H1 (cell line): ENCODE results near the gene POLR2L. TPM values are rescaled to one million over a fixed set of nuclear protein-coding genes. Genes with fewer than 3 reads are reported as not detected.

Source experiments
- FOSL1 ChIP-seq: IDR thresholded peaks from 2 replicates; pipeline ENCODE4 v1.6.1; 2011; ENCODE audit warnings: mild to moderate bottlenecking, low read depth, low read length, moderate library complexity; ENCODE audit not compliant: insufficient read depth
- TCF12 ChIP-seq: IDR thresholded peaks from 2 replicates; pipeline ENCODE4 v1.6.1; 2011; ENCODE audit warnings: low read depth, mild to moderate bottlenecking, low read length
- YY1 ChIP-seq: IDR thresholded peaks from 2 replicates; pipeline ENCODE4 v1.6.1; 2011; ENCODE audit warnings: low read depth, mild to moderate bottlenecking, low read length
- polyA plus RNA-seq, 7 experiments: library from polyadenylated mRNA; depleted of rRNA in 3 of 7; stranded (reverse) in 5 of 7; unstranded in 2 of 7; fragments of >200 nt in 5 of 7; fragments of 200-250 nt in 2 of 7; gene quantifications; 1 replicate in 5 of 7; 2 replicates in 1 of 7; 4 replicates in 1 of 7; pipeline versions ENCODE4 v1.2.1 to v1.2.3, GENCODE V29; 2011 to 2013; ENCODE audit warnings: missing spikeins in 2 of 7, mixed read lengths in 2 of 7
- total RNA-seq: library from RNA; stranded (reverse); fragmentation: NEBNext Ultra II Directional; extraction: Animal tissue kit (Norgen Biotek cat#: 25700); gene quantifications from 2 replicates; pipeline ENCODE4 v1.2.1, GENCODE V29; 2021
- TF ChIP-seq, protein P1 (sequence below): fragments of 300-600 bp; sonication (generic); IDR thresholded peaks from 2 replicates; pipeline ENCODE4 v1.7.1; 2012; ENCODE audit warnings: low read length, moderate library complexity, mild to moderate bottlenecking, inconsistent platforms; ENCODE audit not compliant: insufficient replicate concordance

Gene POLR2L
- total and polyA plus RNA-seq, 2 of the 8 experiments (the other 6 are each of a cell fraction or from before 2014, with no cell fraction given) = 140 to 151 TPM

- TF ChIP-seq, protein P1, sequence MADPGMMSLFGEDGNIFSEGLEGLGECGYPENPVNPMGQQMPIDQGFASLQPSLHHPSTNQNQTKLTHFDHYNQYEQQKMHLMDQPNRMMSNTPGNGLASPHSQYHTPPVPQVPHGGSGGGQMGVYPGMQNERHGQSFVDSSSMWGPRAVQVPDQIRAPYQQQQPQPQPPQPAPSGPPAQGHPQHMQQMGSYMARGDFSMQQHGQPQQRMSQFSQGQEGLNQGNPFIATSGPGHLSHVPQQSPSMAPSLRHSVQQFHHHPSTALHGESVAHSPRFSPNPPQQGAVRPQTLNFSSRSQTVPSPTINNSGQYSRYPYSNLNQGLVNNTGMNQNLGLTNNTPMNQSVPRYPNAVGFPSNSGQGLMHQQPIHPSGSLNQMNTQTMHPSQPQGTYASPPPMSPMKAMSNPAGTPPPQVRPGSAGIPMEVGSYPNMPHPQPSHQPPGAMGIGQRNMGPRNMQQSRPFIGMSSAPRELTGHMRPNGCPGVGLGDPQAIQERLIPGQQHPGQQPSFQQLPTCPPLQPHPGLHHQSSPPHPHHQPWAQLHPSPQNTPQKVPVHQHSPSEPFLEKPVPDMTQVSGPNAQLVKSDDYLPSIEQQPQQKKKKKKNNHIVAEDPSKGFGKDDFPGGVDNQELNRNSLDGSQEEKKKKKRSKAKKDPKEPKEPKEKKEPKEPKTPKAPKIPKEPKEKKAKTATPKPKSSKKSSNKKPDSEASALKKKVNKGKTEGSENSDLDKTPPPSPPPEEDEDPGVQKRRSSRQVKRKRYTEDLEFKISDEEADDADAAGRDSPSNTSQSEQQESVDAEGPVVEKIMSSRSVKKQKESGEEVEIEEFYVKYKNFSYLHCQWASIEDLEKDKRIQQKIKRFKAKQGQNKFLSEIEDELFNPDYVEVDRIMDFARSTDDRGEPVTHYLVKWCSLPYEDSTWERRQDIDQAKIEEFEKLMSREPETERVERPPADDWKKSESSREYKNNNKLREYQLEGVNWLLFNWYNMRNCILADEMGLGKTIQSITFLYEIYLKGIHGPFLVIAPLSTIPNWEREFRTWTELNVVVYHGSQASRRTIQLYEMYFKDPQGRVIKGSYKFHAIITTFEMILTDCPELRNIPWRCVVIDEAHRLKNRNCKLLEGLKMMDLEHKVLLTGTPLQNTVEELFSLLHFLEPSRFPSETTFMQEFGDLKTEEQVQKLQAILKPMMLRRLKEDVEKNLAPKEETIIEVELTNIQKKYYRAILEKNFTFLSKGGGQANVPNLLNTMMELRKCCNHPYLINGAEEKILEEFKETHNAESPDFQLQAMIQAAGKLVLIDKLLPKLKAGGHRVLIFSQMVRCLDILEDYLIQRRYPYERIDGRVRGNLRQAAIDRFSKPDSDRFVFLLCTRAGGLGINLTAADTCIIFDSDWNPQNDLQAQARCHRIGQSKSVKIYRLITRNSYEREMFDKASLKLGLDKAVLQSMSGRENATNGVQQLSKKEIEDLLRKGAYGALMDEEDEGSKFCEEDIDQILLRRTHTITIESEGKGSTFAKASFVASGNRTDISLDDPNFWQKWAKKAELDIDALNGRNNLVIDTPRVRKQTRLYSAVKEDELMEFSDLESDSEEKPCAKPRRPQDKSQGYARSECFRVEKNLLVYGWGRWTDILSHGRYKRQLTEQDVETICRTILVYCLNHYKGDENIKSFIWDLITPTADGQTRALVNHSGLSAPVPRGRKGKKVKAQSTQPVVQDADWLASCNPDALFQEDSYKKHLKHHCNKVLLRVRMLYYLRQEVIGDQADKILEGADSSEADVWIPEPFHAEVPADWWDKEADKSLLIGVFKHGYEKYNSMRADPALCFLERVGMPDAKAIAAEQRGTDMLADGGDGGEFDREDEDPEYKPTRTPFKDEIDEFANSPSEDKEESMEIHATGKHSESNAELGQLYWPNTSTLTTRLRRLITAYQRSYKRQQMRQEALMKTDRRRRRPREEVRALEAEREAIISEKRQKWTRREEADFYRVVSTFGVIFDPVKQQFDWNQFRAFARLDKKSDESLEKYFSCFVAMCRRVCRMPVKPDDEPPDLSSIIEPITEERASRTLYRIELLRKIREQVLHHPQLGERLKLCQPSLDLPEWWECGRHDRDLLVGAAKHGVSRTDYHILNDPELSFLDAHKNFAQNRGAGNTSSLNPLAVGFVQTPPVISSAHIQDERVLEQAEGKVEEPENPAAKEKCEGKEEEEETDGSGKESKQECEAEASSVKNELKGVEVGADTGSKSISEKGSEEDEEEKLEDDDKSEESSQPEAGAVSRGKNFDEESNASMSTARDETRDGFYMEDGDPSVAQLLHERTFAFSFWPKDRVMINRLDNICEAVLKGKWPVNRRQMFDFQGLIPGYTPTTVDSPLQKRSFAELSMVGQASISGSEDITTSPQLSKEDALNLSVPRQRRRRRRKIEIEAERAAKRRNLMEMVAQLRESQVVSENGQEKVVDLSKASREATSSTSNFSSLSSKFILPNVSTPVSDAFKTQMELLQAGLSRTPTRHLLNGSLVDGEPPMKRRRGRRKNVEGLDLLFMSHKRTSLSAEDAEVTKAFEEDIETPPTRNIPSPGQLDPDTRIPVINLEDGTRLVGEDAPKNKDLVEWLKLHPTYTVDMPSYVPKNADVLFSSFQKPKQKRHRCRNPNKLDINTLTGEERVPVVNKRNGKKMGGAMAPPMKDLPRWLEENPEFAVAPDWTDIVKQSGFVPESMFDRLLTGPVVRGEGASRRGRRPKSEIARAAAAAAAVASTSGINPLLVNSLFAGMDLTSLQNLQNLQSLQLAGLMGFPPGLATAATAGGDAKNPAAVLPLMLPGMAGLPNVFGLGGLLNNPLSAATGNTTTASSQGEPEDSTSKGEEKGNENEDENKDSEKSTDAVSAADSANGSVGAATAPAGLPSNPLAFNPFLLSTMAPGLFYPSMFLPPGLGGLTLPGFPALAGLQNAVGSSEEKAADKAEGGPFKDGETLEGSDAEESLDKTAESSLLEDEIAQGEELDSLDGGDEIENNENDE = no peak
- no peak for TF ChIP-seq FOSL1
- TF ChIP-seq TCF12 = no peak
- TF ChIP-seq YY1 = no peak
These were observed 18.8 kb upstream of the POLR2L start (continued) for GRCh38 chr11:861105-861479.
